CD4-positive, alpha-beta T cell treated with Interleukin-17A for 4 hours (primary cell): ENCODE measurements around the gene ZSWIM7.
"Not testable (repeated sequence)": the region's sequence is repeated elsewhere in the genome, so short reads cannot be mapped to it uniquely, and the experiment has no call there.

ENCODE experiments used
- DNase-seq: peaks from one replicate; pipeline ENCODE4 v3.0.0-alpha.2; 2020; ENCODE audit warnings: mixed read lengths

The ZSWIM7 gene

DNA sequence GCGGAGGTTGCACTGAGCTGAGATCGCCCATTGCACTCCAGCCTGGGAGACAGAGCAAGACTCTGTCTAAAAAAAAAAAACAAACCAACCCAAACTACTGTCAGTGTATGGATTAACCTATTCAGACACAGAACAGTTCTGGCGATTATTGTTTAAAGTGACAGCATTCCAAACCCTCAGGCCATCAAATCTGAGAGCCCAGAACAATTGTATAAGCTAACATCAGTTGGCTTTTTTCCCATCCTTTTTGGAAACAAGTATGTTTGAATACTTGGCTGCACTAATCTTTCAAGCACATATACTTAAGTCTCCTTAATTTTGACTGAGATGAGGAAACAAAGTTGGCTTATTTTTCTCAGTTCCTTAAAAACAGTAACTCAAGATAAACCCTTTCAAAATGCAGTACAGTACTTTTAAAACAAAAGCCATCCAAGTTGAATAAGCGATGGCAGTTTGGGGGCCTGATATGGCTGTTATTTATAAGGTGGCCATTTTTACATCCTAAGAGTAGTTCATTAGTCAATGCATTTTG is 1.4 kb downstream of the ZSWIM7 start:
- DNase-seq, result no peak

DNA sequence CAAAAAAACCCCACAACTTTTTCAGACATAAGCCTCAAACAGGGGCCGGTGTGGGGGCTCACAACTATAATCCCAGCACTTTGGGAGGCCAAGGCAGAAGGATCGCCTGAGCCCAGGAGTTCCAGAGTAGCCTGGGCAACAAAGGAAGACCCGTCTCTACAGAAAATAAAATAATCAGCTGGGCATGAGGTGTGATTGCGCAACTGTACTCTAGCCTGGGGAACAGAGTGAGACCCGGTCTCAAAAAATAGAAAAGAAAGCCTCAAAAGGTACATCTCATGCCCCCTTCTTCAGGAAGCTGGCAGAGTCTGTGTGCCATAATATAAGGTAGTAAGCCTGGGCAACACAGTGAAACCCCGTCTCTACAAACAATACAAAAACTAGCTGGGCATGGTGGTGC is 3.2 kb downstream of the ZSWIM7 start:
- DNase-seq, result no peak

DNA sequence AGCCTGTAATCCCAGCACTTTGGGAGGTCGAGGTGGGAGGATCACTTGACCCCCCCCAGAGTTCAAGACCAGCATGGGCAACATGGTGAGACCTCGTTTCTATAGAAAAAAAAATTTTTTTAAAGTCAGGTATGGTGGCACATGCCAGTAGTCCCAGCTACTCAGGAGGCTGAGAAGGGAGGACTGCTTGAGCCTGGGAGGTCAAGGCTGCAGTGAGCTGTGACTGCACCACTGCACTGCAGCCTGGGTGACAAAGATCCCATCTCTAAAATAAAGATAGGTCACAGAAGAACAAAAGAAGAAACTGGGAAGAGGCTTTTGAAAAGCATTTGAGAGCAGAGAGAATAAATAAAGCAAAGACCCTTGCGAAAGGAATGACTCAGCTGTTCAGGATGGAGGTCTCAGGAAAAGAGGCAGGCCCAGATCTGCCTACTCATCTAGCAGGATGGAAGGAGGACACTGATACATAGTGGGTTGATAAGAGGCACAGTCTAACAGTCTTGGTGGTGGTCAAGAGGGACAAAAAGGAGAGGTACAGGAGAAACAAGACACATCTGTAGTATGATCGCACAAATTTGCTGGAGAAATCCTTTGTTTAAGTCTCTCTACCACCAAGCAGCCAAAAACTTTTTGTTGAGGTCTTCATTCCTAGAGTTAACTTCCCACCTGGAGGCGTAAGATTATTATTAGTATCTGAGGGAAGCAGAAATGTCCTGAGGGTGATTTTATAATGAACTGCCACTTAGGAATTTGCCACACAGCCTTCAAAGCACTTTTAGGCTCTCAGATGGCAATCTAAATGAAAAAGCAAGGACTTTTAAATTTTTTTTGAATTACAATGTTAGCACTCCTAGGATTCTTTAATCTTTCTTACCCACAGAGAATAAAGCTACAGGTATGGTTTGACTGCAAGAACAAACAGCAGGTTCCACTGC is 17.6 kb downstream of the ZSWIM7 start:
- no peak for DNase-seq

DNA sequence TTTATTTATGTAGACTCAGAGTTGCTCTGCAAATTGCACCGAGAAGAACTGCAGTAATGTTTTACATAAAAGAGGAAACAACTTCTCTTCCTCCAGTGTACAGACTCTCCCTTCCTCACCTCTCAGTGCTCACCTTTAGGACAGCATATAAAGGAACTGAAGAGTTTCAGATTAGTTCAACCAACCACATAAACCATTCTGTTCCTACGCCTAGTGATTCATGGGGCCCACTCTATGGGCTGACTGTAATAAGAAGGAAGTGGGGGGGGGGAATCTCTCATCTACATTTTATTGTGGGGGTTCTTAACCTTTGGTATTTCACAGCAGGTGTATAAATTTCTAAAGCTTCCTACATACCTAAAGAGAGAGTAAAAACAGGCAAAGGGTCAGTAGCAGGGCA is 18.3 kb downstream of the ZSWIM7 start:
- no peak for DNase-seq

DNA sequence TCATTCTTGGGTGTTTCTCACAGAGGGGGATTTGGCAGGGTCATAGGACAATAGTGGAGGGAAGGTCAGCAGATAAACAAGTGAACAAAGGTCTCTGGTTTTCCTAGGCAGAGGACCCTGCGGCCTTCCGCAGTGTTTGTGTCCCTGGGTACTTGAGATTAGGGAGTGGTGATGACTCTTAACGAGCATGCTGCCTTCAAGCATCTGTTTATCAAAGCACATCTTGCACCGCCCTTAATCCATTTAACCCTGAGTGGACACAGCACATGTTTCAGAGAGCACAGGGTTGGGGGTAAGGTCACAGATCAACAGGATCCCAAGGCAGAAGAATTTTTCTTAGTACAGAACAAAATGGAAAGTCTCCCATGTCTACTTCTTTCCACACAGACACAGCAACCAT is 20.5 kb downstream of the ZSWIM7 start:
- not testable (repeated sequence) for DNase-seq

DNA sequence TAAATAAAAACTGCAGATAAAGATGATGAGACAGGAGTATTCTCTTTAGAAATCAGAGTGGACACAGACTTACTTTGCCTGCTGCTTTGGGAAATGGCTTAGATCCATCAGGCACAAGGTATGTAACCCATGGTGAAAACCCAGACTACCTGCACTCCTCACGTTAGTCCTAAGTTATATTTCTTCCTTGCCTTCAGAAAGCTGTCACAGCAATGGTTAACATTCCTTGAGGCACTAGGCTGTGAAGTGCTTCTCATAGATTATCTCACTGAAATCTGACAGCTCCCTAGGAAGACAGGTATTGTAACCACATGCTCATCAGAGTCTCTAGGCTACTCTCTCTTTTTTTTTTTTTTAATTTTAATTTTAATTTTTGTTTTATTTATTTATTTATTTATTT is 20.9 kb downstream of the ZSWIM7 start:
- DNase-seq, result no peak

DNA sequence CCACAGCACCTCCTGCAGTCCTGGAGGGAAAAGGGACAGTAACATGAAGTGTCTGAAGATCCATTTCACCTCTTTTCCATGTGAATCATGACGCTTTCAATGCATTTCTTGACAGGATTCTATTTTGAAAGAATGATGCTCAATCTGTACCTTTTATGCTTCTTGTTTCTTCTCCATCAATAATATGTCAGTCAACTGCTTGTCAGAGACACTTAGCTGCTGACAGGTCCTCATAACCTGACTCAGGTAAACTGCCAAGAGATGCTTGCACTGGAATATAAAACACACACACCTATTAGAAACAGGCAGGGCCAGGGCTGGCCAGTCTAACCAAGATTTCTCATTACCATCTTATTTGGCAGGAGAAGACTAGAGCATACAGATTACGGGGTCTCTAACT is 21.6 kb downstream of the ZSWIM7 start:
- no peak for DNase-seq

DNA sequence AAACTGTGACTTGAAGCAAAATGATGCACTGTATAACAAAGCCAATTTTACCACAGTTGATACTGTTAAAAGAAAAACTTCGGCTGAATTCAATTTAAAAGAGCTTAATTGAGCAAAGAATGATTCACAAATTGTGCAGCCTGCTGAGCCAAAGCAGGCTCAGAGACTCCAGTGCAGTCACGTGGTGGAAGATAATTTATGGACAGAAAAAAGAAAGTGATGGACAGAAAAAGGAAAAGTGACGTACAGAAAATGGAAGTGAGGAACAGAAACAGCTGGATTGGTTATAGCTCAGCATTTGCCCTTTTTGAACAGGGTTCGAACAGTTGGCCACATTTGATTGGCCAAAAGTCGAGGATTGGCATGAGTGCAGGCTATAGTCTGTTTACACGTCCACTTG is 25.7 kb downstream of the ZSWIM7 start:
- DNase-seq, result no peak

DNA sequence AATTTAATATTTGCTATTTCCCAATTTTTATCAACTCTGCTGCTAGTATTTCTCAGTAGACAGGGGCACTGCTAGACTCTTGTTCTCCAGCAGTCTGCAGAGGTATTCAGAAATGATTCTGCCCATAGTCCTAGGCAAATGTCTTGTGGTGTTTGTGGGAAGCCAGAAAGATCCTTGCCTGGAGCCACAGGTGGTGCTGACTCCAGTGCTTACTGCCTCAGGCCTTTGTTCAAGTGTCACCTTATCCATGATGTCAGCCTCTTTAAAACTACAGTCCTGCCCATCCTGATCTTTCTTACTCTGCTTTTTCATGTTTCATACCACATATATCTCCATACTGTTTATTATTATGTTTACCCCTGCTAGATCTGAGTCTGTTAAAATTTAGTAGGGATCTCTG is 26.5 kb downstream of the ZSWIM7 start:
- no peak for DNase-seq

DNA sequence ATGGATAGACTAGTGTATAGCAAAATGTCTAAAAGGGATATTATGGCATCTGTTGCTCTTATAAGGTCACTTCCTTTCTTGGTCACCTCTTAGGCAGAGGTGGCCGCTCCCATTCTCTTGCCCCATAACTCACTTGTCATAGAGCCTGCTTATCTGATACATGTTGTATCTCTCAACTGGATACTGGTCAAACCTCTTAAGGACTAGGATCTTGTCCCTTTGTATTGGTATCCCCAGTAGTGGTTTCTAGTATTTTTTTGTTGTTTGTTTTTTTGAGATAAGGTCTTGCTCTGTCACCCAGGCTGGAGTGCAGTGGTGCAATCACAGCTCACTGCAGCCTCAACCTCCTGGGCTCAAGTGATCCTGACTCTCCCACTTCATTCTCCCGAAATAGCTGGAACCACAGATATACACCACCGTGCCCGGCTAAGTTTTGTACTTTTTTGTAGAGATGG is 27.0 kb downstream of the ZSWIM7 start:
- no peak for DNase-seq

DNA sequence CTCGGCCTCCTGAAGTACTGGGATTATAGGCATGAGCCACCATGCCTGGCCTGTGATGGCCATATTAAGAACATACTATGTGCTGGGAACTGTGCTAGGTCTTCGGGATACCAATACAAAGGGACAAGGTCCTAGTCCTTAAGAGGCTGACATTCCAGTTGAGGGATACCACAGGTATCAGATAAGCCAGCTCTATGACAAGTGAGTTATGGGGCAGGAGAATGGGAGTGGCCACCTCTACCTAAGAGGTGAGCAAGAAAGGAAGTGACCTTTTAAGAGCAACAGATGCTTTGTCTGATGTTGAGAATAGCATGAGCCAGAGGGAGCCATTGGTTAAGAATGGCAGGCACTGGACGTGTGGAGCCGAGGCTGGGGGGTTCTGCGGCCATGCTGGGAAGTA is 27.6 kb downstream of the ZSWIM7 start:
- DNase-seq, result no peak

DNA sequence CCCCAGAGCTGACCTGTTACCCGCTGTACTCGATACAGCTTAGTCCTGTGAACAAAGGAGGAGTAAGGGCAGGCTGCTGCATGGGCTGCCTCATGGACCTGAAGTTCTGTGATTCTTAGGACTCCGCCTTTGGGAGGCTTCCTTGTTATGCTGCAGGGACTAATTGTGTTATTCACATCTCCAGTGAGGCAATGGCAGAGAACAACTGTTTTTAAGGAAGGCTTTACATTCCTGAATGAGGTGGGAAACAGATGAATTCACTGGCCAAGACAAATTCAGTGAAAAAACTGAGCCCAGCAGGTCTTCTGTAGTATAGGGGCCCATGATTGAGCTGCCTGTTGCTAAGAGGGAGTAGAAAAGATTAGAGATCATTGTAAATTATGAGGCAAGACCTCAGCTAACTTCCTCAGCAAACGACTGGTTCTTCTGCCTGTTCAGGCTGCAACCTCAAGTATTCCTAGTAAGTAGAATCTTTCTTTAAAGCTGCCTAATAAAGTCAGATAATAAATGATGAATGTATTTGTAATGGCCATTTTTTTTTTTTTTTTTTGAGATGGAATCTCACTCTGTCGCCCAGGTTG is 28.3 kb downstream of the ZSWIM7 start:
- no peak for DNase-seq

DNA sequence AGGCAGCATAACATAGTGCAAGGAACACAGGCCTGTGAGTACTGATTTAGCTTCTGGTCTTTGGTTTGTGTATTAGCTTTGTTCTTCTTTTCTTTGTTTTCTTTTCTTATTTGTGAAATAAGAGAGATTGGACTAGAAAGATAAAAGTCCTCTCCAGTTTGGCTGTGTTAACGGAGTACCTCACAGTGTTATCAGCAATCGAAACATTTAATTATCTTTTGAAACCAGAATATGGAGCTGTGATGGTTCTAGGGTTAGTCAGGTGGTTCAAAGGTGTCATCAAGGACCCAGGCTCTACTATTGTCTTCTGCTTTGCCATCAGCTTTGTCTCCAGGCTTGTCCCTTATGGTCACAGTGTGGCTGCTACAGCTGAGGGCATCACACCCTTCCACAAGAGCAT is 29.0 kb downstream of the ZSWIM7 start:
- no peak for DNase-seq

DNA sequence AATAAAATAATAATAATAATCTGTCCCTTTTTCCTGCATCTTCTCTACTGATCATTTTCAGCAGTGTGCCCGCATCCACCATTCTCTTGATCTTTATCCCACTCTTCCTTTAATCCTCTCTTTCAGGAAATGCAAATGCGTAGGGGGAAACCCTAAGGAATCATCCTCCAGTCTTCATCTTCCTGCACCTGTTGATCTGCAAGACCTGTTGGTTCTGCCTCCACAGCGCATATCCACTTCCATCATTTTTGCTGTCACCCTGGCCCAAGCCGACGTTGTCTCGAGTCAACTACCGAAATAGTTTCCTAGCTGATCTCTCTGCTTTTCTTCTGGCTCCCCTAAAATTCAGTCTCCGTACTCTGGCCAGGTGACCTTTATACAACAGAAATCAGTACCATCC is 30.0 kb downstream of the ZSWIM7 start:
- no peak for DNase-seq

DNA sequence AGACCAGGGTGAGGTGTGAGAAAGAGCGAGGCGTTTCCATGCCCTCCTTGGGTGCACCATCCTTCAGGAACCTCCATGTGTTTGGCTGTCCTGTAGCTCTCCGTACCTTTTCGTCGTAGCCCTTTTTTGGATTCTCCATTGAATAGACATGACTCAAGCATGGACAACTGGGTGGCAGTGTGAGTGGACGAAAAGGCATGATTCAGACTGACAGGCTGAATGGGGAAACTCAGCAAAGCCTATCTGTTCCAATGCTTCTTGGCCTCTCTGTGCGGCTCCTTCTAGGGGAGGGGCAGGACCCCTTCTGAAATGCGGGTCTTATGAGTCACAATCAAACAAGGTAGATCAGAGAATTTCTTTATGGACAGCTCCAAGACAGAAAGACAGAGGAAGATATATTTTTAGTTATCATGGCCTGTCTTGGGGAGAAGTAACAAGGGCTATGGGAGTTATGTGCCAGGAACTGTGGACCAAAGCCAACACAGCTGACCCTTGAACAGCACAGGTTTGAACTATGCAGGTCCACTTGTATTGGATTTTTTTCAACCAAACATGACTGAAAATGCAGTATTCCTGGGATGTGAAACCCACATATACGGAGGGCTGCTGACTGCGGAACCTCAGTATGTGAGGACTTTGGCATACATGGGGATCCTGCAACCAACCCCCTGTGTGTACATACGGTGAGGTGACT is 31.7 kb downstream of the ZSWIM7 start:
- no peak for DNase-seq

DNA sequence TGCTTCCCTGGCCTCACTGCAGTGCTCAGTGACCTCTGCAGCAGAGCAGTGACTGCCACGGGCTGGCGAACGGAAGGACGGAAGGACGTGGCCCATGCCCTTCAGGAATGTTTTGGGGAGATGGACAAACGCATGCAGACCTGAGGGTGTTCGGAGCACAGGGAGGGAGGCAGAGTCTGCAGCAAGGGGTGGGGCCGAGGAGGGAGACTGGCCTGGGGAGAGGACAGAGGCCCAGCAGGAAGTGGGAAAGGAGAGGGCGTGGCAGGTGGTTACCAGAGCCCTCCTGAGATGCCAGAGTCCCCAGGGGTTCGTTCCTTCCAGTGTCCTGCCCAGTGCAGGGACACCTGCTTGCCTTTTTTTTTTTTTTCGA is 32.6 kb downstream of the ZSWIM7 start:
- no peak for DNase-seq

DNA sequence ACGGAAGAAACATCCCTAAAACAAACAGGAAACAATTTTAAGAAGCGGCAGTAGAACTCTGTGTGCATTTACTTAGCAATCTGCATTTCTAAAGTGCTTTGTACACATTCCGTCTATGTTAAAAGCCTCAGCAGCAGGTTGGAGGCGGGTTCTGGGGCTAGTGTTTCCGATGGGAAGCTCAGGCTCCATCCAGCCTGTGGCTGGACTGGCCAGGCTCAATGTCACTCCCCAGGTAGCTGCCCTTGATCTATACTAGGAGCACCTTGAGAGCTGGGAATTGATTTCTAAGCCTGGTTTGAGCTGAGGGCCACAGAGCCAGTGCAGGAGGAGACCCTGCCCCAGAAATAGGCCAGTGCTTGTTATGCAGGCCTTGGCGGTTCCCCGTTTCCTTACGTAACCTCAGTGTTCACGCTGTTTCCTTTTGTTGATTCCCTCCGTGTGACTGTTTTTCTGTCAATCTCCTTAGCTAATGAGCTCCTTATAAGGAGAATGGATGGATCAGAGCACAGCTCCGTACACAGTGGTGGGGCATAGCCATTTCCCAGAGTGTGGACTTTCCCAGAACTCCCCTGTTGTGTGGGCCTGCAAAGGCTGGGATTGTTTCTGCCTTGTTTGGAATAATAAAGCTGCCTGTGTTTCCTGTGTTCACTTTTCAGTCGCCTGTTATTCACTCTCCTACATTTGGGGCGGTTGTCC is 33.2 kb downstream of the ZSWIM7 start:
- peak; percentile 20 for DNase-seq

DNA sequence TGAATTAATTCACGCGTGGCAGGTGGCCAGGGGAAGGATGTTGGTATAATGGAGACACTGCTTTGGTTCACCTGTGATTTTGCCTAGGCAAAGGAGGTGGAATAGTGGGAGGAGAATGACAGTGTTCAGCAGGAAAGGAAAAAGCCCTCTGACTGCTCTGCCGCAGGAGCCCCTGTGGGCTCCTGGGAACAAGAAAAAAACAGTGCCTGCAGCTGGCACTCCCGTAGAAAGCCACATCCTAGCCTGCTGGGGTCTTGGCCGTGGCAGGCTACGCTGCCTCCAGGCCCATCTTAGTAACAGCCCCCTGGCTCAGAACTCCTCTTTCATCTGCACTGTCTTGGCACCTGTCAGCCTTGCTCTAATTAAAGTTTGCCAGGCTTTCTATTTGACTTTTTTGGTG is 34.0 kb downstream of the ZSWIM7 start:
- no peak for DNase-seq

DNA sequence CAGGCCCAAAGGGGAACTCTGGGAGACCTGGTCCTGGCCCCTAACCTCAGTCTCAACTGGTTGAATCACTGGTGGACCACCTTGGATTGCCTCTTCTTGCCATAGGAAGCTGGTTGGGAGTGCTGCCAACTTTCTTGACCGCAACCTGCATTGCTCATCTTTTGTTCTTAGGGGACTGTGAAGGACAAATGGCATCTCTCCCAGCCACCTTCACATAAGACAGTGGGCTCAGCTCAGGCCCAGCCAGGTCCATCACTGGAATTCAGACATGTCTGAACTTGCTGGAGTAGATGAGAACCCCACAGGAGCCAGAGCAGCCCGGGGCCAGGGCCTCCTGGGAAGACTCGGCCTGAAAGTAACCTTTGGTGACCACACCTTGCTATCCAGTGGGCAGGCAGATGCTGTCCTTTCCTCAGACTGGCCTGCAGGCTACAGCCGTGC is 35.8 kb downstream of the ZSWIM7 start:
- DNase-seq, result no peak

DNA sequence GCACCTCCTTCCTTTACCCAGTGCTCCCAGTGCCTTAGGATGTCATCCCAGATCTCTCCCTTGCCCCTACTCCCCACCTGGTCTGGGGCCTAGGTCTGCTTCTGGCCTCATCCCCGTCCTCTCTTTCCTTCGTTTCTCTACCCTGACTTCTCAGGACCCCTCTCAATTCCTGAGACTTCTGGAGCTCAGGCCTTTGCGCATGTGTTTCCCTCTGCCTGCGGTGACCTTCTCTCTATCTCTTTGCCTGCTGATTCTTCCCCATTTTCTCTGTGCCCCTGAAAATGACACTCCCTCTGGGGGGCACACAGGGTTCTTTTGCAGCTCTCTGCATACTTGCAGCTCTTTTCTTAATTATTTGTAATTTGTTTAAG is 41.0 kb downstream of the ZSWIM7 start:
- no peak for DNase-seq

DNA sequence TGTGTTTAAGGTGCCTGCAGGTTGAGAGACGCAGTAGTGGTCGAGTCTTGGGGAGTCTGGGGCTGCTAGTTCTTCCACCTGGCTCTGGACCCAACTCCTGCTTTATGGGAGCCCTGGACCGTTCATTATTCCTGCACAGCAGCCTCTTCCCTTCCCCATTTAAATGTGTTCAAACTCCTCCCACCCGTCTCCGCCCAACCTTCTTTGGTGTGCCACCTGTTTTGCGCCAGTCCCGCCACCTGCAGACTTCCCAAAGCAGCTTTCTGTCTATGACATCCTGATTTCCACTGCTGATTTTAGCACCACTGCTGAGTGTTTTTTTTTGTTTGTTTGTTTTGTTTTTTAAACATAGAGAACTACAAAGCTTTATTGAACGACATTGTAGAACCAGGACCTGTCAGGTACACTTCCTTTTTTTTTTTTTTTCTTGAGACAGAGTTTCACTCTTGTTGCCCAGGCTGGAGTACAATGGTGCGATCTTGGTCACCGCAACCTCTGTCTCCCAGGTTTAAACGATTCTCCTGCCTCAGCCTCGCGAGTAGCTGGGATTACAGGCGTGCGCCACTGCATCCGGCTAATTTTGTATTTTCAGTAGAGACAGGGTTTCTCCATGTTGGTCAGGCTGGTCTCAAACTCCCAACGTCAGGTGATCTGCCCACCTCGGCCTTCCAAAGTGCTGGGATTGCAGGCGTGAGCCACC is 41.7 kb downstream of the ZSWIM7 start:
- DNase-seq, result no peak

DNA sequence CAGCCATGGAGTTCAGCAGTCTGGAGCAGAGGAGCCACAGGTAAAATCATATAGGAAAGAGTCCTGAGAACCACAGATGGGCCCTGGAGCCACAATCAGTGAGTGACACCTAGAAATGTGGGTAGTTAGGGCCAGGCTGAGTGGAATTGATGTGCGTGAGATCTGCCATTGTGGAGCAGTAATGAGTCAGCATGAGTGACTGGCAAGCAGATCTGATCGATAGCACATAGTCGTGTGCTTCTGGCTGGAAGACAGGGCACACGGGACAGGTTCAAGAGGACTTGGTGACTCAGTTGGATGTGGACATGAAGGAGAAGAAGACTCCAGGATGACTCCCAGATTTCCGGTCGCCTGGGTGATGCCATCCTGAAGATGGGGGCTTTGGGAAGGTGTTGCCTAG is 42.3 kb downstream of the ZSWIM7 start:
- DNase-seq, result peak; percentile 14
